ENCODE data around the gene GRM1.

GRCh38 chr6:146273490-146273889, 244.6 kb downstream of the GRM1 start:
- TF ChIP-seq CTCF (conservative IDR thresholded peaks at IDR 0.05) (no peak), ZFX (IDR thresholded peaks at IDR 0.05) (no peak)

Measured in C4-2B (cell line).